Measurements from ENCODE around the gene URI1. TPM values are rescaled to one million over a fixed set of nuclear protein-coding genes. Genes with fewer than 3 reads are reported as not detected.

Gene URI1
- total RNA-seq, 4 donors from 2014 or later, result 28.1 to 146 (median 48.0) TPM

DNA sequence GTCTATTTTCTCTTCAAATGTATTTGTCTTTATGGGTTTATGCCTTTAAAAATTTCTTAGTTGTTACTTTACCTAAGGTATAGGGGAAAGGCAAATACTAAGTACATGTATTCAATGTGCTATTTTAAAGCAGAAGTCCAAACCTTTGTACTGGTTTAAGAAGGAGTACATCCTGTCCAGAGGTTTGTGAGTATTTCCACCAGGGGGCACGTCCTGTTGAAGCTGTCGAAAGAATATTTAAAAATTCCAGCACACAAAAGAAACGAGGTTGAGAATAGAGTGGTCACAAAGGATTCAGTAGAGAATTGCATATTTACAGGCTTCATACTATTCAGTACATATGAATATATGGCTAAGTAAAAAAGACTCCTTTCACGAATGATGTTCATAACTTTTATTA lies 59.8 kb downstream of the URI1 start:
- in situ Hi-C loops (cut with MboI; ENCODE audit: low pct_ligation_motif_present in 1 of 4, low pct_unique_long_range_greater_than_20kb in 1 of 4, low sequenced_read_pairs in 3 of 4), result no loop called here
- DNase-seq, result no peak
- WGBS, 2 donors (ENCODE audit: low coverage in 1 of 2), result 56 to 68% methylated on average over 4 of the region's 4 CpGs
- H3K4me1 ChIP-seq, result peaks cover 0 to 10% (median 5%) of the 10 kb centered on the region in 4 donors
- H3K9me3 ChIP-seq, result peaks cover 3 to 6% of the 10 kb centered on the region in 2 donors
- TF ChIP-seq, protein P1, sequence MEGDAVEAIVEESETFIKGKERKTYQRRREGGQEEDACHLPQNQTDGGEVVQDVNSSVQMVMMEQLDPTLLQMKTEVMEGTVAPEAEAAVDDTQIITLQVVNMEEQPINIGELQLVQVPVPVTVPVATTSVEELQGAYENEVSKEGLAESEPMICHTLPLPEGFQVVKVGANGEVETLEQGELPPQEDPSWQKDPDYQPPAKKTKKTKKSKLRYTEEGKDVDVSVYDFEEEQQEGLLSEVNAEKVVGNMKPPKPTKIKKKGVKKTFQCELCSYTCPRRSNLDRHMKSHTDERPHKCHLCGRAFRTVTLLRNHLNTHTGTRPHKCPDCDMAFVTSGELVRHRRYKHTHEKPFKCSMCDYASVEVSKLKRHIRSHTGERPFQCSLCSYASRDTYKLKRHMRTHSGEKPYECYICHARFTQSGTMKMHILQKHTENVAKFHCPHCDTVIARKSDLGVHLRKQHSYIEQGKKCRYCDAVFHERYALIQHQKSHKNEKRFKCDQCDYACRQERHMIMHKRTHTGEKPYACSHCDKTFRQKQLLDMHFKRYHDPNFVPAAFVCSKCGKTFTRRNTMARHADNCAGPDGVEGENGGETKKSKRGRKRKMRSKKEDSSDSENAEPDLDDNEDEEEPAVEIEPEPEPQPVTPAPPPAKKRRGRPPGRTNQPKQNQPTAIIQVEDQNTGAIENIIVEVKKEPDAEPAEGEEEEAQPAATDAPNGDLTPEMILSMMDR (IDR thresholded peaks at IDR 0.05), result no peak
- TF ChIP-seq POLR2AphosphoS5 (IDR thresholded peaks at IDR 0.05) (no peak), POLR2A (IDR thresholded peaks at IDR 0.05) (no peak), EP300 (IDR thresholded peaks at IDR 0.05; ENCODE audit: low read depth) (no peak)
- intact Hi-C loops (cut with DNase I; ENCODE audit: low total_unique reads), result no loop called here
- H3K36me3 ChIP-seq, result peaks cover 0 to 5% (median 0%) of the 10 kb centered on the region in 4 donors
- H3K27me3 ChIP-seq, result no peaks in the 10 kb centered on the region
- H3K27ac ChIP-seq, result no peak overlapping the region
- no peak overlapping the region for H3K4me3 ChIP-seq

DNA sequence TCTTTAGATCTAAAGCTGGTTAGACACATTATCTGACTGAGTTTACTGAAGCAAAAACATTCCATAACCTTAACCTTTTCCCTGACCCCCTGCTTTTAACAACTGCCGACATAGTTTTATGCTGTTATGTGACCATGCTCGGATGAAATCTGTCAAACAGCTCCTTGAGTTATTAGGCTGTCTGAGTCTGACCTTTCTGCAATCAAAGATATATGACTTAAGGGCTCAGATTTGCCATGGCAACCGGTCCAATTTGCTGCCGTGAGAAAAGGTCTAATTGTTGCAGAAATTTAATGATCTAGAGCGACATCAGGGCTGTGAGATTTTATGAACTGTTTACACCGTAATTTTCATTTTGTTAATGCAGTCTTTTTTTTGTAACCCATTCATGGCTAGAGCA lies 61.8 kb downstream of the URI1 start:
- WGBS, 2 donors (ENCODE audit: low coverage in 1 of 2), result 24 to 43% methylated on average over 6 of the region's 6 CpGs
- Histone ChIP-seq H3K4me1 (peaks cover 0 to 10% (median 5%) of the 10 kb centered on the region in 4 donors), H3K27ac (no peak overlapping the region), H3K9me3 (peaks cover 3 to 6% of the 10 kb centered on the region in 2 donors), H3K4me3 (no peak overlapping the region), H3K27me3 (no peaks in the 10 kb centered on the region), H3K36me3 (peaks cover 0 to 5% (median under 1%) of the 10 kb centered on the region in 4 donors)
- TF ChIP-seq, protein P1 (IDR thresholded peaks at IDR 0.05), result no peak
- TF ChIP-seq POLR2A (IDR thresholded peaks at IDR 0.05) (no peak), EP300 (IDR thresholded peaks at IDR 0.05; ENCODE audit: low read depth) (no peak), POLR2AphosphoS5 (IDR thresholded peaks at IDR 0.05) (no peak)
- intact Hi-C loops (cut with DNase I; ENCODE audit: low total_unique reads) (no loop called here), in situ Hi-C loops (cut with MboI; ENCODE audit: low pct_ligation_motif_present in 1 of 4, low pct_unique_long_range_greater_than_20kb in 1 of 4, low sequenced_read_pairs in 3 of 4) (no loop called here)
- no peak for DNase-seq

DNA sequence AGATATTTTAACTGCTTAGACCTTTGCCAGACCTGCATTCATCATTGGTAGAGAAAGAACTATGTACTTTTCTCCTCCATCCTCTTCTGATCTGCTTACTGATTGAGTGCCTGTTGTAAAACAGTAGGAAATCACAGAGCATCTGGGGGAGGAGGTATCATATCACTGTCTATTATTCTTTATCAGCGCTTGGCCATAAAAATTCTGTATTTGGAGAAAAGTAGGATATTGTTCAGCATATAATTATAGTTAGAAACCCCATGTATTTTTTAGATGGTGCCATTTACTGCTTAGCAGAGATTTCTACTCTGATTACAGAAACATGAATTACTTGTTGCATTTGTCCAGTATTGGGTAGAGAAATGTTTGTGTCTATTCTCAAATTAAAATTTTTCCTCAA lies 62.4 kb downstream of the URI1 start:
- peaks cover 0 to 10% (median 5%) of the 10 kb centered on the region in 4 donors for H3K4me1 ChIP-seq
- TF ChIP-seq, protein P1 (IDR thresholded peaks at IDR 0.05), result no peak
- TF ChIP-seq POLR2AphosphoS5 (IDR thresholded peaks at IDR 0.05), result no peak
- TF ChIP-seq POLR2A (IDR thresholded peaks at IDR 0.05), result no peak
- TF ChIP-seq EP300 (IDR thresholded peaks at IDR 0.05; ENCODE audit: low read depth), result no peak
- no peak for DNase-seq
- H3K27ac ChIP-seq, result no peak overlapping the region
- H3K9me3 ChIP-seq, result peaks cover 3 to 6% of the 10 kb centered on the region in 2 donors
- intact Hi-C loops (cut with DNase I; ENCODE audit: low total_unique reads) (no loop called here), in situ Hi-C loops (cut with MboI; ENCODE audit: low pct_ligation_motif_present in 1 of 4, low pct_unique_long_range_greater_than_20kb in 1 of 4, low sequenced_read_pairs in 3 of 4) (no loop called here)
- H3K36me3 ChIP-seq, result peaks cover 0 to 7% (median 2%) of the 10 kb centered on the region in 4 donors
- WGBS, 2 donors (ENCODE audit: low coverage in 1 of 2), result 64 to 83% methylated on average over 1 of the region's 1 CpG
- no peaks in the 10 kb centered on the region for H3K27me3 ChIP-seq
- no peak overlapping the region for H3K4me3 ChIP-seq

DNA sequence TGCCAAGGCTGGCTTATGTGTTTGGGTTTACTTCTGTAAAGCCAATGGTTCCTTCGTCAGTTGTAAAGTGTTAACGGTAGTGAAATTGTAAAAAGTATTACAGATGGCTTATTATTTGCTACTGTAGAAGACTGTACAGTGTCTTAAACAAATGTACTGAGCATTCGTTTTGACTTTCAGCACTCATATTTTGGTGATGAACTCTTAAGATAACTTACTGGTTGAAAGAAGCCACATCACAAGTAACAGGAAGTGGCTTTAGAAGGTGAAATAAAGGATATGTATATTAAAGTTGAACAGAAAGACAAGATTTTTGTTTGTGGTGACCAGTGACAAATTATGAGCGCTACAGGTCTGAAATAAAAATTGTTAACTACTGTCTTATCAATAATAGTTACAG lies 64.2 kb downstream of the URI1 start:
- no peaks in the 10 kb centered on the region for H3K9me3 ChIP-seq
- peaks cover 0 to 11% (median 5%) of the 10 kb centered on the region in 4 donors for H3K36me3 ChIP-seq
- TF ChIP-seq POLR2A (IDR thresholded peaks at IDR 0.05) (no peak), EP300 (IDR thresholded peaks at IDR 0.05; ENCODE audit: low read depth) (no peak), POLR2AphosphoS5 (IDR thresholded peaks at IDR 0.05) (no peak)
- TF ChIP-seq, protein P1 (IDR thresholded peaks at IDR 0.05), result no peak
- WGBS, 2 donors (ENCODE audit: low coverage in 1 of 2), result 84 to 85% methylated on average over 4 of the region's 4 CpGs
- H3K27me3 ChIP-seq, result no peaks in the 10 kb centered on the region
- no peak for DNase-seq
- in situ Hi-C loops (cut with MboI; ENCODE audit: low pct_ligation_motif_present in 1 of 4, low pct_unique_long_range_greater_than_20kb in 1 of 4, low sequenced_read_pairs in 3 of 4) (no loop called here), intact Hi-C loops (cut with DNase I; ENCODE audit: low total_unique reads) (no loop called here)
- H3K4me1 ChIP-seq, result peaks cover 0 to 10% (median 5%) of the 10 kb centered on the region in 4 donors
- no peak overlapping the region for H3K27ac ChIP-seq
- H3K4me3 ChIP-seq, result no peak overlapping the region
